Suppressor macrophage treated with lipopolysaccharide for 1 hour (primary cell): Measurements from ENCODE around the gene PSMB4.
"Not testable (repeated sequence)": the region's sequence is repeated elsewhere in the genome, so short reads cannot be mapped to it uniquely, and the experiment has no call there.

Experiments
- DNase-seq, 3 donors: peaks; one replicate each; pipeline ENCODE4 v3.0.0-alpha.2; 2020 to 2022

Gene PSMB4

GRCh38 chr1:151399324-151400171 is at the start of gene PSMB4:
Gene PSMB4 (plus strand): TSS chr1:151399573. CDS start chr1:151399588, 15 bp downstream.
- peak; percentile 89 to 95 (median 94) for DNase-seq

DNA sequence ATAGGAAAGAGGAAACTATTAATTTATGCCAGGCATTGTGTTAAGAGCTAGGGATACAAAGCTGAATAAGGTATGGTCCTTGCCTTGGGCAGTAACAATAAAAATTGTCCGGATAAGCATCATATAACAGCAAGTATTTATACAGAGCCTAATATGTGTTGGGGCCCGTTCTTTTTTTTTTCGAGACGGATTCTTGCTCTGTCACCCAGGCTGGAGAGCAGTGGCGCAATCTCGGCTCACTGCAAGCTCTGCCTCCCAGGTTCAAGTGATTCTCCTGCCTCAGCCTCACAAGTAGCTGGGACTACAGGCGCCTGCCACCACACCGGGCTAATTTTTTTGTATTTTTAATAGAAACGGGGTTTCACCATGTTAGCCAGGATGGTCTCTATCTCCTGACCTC is 49.0 kb upstream of the PSMB4 start:
- DNase-seq: not testable (repeated sequence)

DNA sequence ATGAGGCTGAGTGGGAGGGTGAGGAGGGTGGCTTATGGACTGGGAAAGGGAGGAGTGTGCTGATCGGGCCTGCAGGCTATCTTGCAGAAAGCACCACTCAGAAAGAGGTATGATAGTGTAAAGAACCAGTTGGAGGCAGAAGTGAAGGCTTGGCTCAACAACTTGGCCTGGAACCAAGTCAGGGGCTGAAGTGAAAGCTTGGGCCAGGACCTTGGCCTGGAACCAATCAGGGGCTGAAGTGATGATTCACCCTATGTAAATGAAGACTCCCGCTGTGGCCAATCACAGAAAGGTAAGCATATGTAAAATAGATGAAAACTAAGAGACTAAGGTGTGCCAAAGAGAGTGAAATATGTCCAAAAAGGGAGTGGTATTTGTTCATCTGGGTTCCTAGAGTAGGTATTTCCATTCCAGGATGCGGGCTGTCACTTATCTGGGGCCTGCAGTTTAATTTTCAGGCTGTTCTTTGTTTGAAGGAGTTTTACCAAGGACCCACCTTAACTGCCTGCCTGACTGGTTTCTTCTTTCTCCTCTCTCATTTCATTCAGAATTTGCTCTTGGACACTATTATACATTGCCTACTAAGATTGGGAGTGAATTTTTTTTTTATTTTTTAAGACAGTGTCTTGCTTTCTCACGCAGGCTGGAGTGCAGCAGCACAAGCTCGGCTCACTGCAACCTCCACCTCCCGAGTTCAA is 47.2 kb upstream of the PSMB4 start:
- peak in 1 of 3 donors; percentile 45 for DNase-seq

- DNase-seq: no peak
These were observed 42.7 kb upstream of the PSMB4 start for GRCh38 chr1:151356696-151357095.

- DNase-seq: no peak
These were observed 37.5 kb upstream of the PSMB4 start for GRCh38 chr1:151361883-151362282.

DNA sequence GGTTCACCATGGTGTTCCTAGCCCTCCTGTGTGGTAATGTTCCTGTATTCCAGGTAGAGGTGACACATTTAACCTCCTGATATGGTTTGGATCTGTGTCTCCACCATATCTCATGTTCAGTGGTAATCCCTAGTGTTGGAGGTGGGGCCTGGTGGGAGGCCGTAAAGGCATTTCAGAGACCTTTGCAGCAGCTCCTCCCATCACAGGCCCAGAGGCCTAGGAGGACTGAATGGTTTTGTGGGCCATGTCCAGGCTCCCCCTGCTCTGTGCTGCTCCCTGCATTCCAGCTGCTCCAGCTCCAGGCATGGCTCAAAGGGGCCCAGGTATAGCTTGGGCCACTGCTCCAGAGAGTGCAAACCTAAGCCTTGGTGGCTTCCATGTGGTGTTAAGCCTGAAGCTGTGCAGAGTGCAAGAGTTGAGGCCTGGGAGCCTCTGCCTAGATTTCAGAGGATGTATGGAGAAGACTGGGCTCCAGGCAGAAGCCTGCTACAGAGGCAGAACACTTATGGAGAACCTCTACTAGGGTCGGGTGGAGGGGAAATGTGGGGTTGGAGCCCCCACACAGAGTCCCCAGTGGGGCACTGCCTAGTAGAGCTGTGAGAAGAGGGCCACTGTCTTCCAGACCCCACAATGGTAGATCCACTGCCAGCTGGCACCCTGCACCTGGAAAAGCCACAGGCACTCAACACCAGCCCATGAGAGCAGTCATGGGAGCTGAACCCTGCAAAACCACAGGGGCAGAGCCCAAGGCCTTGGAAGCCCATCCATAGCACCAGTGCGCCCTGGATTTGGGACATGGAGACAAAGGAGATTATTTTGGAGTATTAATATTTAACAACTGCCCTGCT is 36.8 kb upstream of the PSMB4 start:
- no peak for DNase-seq

DNA sequence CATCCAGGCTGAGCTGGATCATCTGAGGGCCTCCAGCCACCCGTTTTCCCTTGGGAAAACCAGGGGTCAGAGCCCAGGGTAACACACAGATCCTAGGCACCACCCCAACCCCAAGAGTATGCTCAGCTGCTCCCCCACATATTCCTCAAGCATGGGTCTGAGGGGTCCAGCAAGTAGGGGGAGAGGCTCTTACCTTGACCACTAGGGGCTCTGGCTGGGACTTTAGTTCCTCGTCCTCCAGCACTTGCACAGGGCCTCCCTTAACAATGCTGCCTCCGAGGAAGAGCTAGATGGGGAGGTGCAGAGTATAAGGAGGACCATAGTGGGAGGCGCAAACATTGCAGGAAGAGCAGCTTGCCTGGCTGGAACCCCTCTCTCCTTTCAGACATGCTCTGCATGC is 34.4 kb upstream of the PSMB4 start:
- no peak for DNase-seq

DNA sequence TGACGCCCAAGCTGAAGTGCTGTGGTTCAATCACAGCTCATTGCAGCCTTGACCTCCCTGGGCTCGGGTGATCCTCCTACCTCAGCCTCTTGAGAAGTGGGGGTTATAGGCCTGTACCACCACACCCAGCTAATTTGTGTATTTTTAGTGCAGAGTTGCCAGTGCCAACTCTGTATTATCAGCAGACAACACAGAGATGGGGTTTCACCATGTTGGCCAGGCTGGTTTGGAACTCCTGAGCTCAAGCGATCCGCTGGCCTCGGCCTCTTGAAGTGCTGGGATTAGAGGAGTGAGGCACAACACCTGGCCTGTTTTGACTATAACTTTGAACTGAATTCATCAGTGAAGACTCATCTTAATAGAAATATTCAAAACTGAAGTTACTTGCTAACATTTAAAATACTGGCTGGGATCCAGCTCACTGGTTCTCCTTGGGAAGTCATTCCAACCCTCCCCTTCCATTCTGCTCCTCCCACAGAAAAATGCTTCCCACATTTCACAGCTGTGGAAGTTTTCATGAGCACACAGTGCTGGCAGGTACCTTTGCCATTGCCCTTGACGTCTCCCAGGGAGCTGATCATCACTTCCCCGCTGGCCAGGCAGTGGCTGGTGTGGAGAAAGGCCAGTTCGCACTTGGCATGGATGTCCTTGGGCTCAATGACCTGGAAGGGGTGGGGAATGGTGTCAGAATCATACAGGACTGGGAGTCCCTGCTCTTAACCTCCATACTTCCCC is 31.5 kb upstream of the PSMB4 start:
- DNase-seq: no peak

DNA sequence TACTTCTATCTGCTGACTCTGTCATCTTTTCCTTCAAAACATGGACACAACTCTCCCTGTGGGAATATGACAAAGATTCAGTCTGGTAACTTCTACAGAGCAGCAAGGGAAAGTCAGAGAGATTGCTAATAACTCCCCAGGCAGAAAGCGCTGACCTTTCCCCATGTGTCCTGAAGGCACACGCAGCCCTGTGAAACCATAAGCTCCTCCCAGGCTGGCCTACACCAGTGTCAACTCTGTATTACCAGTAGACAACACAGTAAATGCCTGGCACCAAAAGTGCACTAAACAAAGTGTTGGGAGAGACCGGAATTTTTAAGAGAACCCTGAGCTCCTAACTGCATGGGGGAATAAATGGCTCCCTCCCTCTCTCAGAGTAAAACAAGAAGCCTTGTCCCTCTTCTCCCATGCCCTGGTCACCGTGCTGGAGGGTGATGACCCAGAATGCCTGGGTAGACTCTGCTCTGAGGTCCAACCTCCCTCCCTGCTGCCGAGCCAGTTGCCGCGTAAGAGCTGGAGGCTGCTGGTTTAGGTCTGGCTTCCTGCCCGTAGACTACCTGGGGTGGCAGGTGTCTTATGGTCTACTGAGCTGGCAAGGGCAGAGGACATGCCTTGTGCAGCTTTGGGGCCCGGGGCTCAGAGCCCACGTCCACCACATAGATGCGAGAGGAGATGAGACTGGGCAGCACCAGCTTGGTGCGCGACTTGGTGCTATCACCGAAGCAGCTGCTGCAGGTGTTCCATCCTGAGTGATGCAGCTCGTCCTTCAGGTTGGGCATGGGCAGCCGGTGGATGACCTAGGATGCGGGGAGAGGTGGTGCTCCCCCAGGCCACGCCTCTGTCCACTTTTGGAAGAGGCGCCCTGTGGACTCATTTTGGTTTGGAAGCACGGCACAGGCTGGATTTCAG is 30.7 kb upstream of the PSMB4 start:
- no peak for DNase-seq

GRCh38 chr1:151369302-151369610 is 30.1 kb upstream of the PSMB4 start:
- DNase-seq: no peak

DNA sequence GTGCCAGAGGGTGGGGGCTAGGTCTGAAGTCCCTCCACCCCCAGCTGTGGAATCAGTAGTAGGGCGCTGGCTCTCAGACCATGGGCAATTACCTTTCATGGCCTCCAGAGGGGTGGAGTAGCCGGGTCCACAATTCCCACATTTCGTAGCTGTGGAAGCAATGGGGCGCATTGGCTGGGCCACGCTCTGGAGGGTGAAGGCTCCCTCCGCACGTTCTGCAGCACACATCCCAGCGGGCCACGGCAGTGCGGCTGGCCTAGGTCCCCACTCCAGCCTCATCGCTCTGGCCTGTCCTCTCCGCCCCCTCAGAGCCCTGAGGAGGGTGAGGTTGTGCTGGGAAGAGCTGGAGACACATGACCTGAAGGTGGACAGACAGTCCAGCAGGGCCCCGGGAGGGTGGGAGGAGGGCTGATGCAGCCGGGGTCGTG is 29.7 kb upstream of the PSMB4 start:
- DNase-seq: no peak

DNA sequence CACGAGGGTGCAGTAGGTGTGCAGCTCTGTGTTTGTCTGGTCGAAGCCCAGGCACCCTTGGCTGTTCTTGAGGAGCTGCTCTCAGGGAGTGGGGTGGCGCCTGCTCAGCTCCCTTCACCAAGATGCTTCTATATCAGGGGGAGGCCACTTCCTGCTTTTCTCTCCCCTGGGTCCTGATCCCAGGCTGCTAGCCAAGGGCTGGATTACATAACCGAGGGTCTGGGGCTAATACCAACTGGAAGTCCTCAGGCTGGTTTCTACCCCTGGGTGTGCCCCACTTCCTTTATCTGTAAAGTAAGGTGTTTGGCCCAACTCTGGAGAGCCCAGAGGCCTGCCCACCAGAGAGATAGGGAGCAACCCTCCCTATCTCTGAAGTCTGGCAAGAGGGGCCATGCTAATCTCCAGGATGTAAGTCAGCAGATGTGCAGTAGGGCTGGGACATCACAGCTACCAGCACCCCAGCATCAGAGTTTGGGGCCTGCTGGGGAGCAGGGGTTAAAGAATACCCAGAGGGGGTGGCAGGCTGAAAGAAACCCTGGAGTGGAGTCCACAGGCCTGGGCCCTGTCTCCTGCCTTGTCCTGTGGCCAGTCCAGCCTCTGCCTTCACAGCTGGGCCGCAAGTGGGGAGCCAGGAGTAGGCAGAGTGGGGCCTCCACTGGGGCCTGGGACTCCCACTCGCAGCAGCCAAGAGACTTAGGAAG is 29.0 kb upstream of the PSMB4 start:
- no peak for DNase-seq

DNA sequence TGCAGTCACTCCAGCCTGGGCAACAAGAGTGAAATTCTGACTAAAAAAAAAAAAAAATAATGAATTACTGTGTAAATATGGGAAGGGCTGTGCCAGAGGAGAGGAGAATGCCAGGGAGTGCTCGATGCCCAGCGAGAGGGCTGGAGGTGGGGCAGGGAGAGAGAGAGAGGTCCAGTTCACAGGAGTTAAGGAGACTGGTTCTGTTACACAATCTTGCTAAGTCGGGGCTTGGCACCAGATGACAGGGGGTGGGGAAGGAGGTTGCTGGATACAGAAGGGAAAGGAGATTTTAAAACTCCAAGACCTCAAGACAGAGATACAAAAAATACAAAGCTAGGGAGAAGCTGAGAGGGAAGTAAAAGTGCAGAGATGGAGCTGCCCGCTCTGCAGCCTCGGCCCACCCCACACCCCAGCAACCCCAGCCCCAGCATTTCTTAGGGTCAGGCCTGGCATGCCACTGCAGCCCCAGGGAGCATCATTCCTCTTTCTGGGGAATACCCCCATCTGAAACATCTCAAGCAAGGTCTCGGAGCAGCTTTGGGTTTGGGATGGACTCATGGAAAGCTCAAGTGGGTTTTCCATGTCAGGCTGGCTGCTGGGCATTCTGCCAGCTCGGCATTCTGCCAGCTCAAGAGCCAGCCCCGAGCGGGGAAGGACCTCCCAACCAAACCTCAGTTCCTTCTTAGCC is 27.9 kb upstream of the PSMB4 start:
- DNase-seq: peak; percentile 27 to 44 (median 44)

GRCh38 chr1:151372058-151372934 is 27.1 kb upstream of the PSMB4 start, which contains the start of gene SELENBP1:
Gene SELENBP1 (minus strand): TSS chr1:151372705. CDS start chr1:151372641, 64 bp downstream.
- DNase-seq: no peak

GRCh38 chr1:151373196-151373595 is 26.2 kb upstream of the PSMB4 start:
- no peak for DNase-seq

DNA sequence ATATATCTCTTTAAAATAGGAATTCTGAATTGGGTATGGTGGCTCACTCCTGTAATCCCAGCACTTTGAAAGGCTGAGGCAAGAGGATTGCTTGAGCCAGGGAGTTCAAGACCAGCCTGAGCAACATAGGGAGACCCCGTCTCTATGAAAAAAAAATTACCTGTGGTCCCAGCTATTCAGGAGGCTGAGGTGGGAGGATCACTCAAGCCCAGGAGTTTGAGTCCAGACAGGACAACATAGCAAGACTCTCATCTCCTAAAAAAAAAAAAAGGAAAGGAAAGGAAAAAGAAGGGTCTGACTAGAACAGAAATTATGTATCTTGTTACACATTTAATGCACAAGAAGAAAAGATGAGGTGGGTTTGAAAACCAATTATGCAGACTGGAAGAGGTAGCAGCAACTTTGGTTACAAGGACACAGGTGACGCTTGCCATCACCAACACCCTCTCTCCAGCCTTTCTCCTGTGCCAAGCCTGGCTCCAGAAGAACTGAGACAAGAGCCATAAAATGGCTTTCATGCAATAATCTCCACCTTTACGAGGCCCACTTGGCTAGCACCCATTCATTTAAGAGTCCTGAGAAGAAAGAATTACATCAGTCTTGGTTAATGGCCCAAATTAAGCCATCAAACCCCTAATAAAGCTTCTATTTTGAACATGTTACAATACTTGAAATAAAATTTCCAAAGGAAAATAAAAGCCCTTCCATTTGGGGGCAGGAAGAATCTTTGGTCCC is 22.1 kb upstream of the PSMB4 start:
- DNase-seq: no peak

- no peak for DNase-seq
These were observed 14.8 kb upstream of the PSMB4 start for GRCh38 chr1:151384584-151384983.

DNA sequence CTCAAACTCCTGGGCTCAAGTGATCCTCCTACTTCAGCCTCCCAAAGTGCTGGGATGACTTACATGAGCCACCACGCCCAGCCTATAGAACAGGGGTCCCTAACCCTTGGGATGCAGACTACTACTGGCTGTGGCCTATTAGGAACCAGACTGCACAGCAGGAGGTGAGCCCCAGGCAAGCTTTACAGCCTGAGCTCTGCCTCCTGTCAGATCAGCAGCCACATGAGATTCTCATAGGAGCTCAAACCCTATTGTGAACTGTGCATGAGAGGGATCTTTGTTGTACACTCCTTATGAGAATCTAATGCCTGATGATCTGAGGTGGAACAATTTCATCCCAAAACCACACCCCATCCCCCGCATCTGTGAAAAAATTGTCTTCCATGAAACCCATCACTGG is 13.4 kb upstream of the PSMB4 start:
- no peak for DNase-seq
